Fibroblast of villous mesenchyme (primary cell): Measurements from ENCODE around the gene TMEM212. TPM values are rescaled to one million over a fixed set of nuclear protein-coding genes. Genes with fewer than 3 reads are reported as not detected.

Experiments used
- DNase-seq: peaks from one replicate; pipeline ENCODE4 v3.0.0-alpha.2; 2010; ENCODE audit warnings: low read depth
- H3K4me3 ChIP-seq: 2 replicates; pipeline ENCODE4 v1.5.1; 2011; ENCODE audit warnings: low read depth, mild to moderate bottlenecking, low read length
- total RNA-seq: library from RNA; depleted of rRNA; stranded (reverse); fragments of >200 nt; gene quantifications from 2 replicates; pipeline ENCODE4 v1.2.3, GENCODE V29; 2012
- TF ChIP-seq, protein P1 (sequence below): IDR thresholded peaks from 2 replicates; pipeline ENCODE4 v1.5.1; 2012; ENCODE audit warnings: low read depth, mild to moderate bottlenecking, low read length; ENCODE audit not compliant: insufficient read depth

Gene TMEM212
- total RNA-seq, 1 donor, result not detected

DNA sequence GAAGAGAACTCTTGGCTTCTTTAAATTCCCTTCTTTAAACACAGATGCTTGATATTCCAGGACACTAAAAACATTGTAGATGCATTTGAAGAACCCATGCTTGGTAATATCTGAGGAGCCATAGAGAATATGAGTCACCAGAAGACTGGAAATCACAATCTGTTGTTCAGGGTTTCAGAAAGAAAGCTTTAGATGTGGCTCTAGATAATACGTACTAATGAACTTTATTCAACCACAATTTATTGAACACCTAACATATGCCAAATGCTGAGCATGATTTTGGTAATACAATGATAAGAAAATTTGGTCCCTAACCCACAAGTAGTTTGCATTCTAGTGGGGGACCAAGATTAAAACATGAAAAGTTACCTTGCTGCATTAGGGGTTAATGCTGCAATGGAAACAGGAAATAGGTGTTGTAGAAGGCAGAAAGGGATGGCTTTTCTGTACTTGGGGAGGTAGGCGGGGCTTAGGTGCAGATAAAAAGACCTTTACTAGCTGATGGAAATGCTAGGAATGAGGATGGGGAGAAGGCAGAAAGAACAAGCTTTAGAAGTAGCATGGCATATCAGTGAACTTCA, 21.3 kb upstream of the TMEM212 start:
- H3K4me3 ChIP-seq, result no peak overlapping the region
- DNase-seq, result no peak
- TF ChIP-seq, protein P1, sequence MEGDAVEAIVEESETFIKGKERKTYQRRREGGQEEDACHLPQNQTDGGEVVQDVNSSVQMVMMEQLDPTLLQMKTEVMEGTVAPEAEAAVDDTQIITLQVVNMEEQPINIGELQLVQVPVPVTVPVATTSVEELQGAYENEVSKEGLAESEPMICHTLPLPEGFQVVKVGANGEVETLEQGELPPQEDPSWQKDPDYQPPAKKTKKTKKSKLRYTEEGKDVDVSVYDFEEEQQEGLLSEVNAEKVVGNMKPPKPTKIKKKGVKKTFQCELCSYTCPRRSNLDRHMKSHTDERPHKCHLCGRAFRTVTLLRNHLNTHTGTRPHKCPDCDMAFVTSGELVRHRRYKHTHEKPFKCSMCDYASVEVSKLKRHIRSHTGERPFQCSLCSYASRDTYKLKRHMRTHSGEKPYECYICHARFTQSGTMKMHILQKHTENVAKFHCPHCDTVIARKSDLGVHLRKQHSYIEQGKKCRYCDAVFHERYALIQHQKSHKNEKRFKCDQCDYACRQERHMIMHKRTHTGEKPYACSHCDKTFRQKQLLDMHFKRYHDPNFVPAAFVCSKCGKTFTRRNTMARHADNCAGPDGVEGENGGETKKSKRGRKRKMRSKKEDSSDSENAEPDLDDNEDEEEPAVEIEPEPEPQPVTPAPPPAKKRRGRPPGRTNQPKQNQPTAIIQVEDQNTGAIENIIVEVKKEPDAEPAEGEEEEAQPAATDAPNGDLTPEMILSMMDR, result no peak

DNA sequence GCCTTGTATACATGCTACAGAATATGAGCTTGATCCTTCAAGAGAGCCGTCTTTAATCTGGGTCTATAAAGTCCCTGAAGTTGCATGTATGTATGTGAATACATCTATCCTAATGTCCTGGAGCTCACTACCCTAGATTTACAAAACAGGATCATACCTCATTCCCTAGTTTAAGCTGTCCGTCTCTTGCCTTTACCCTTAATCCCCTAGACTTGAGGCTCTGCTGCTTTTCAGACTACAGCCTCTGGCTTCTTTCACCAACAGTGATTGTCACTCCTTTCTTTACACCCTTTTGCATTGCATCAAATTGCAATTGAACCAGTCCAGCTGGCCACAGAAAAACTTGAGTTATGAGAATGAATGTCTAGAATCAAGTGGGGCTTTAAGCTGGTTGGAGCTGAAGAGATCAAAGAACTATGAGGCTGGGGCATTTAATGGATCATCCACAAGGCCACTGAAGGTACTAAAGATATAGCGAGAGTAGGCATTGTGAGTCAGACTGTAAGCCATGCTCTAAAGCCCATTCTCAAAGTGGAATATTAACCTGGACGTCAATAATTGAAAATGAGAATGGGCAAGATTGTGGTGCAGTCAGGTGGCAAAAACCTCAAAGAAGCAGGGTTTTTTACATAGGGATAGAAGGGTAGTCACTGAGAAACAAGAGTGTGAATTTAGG, 20.6 kb upstream of the TMEM212 start:
- DNase-seq, result no peak
- TF ChIP-seq, protein P1, result no peak
- H3K4me3 ChIP-seq, result no peak overlapping the region

DNA sequence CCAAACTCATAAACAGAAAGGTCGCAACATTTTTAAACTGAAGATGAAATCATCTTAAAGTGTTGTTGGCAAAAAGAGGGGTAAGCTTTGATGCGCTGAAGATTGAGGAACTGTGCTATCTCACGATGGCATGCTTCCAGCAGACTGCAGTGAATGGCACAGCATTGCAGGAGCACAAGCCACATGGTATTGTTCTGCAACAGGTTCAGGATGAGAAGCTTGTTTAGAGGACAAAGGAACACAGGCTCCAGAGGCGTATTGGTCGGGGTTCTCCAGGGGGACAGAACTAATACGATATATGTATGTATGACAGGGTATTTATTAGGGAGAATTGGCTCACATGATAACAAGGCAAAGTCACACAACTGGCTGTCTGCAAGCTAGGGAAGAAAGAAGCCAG, 19.0 kb upstream of the TMEM212 start:
- no peak for DNase-seq
- no peak overlapping the region for H3K4me3 ChIP-seq
- TF ChIP-seq, protein P1, result no peak

DNA sequence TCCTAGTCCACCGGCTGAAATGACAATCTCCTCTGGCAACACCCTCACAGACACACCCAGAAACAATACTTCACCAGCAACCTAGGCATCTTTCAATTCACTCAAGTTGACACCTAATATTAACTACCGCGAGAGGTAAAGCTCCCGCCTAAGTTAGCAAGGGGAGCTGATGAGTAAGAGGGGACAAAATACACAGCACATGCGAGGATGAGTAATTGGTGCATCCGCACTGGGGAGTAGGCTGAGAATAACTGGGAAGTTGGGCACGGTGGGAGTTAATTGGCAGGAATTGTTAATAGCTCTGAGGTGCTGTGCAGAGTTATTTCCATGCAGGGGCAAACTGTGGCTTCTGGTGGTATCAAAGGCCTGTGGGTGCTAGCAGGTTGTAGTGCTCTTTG, 18.3 kb upstream of the TMEM212 start:
- no peak overlapping the region for H3K4me3 ChIP-seq
- TF ChIP-seq, protein P1, result no peak
- peak; percentile 65 for DNase-seq

DNA sequence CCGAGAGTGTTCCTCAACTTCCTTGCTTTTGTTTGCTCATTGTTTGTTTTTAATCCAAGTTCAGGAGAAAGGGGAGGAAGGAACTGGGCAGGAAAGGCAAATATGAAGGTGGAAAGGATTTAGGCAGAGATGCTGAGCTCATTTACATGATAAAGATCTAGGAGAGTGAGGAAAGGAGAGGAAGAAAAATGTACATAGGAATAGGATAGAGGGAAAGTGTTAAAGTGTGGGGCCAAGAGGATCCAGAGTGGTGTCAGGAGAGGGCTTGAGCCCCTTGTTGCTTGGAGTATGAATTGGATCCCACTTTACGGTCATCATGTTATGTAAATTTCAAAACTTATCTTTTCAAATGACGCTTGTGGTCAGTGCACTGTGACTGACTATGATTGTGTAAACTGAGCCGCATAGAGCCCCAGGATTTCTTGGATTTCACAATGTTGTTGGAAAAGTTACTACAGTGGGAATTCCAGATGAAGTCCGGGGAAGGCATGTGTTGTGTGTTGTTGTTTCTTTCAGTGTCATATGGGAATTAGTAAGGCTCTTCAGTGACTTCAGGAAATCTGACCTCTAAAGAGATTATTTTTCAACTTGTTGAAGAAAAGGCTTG, 17.8 kb upstream of the TMEM212 start:
- TF ChIP-seq, protein P1, result no peak
- H3K4me3 ChIP-seq, result no peak overlapping the region
- DNase-seq, result peak; percentile 100

DNA sequence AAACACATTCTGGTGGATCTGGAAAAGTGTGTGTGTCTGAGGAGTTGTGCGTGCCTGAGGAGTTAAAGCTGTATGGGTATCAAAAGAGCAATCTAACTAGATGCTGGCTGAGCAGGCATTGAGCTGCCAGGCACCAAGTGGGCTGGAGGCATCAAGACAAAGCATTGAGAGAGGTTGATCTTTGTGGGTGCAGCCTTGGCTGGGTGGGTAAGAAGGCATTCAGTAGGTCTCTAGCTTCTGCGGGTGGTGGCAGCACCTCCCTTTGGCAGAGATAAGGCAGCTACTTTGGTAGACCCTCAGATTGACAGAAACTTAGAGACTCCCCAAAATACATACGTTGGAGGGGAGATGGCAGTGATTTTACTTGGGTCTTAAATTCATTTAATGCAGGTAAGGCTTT, 15.8 kb upstream of the TMEM212 start:
- TF ChIP-seq, protein P1, result no peak
- no peak for DNase-seq
- H3K4me3 ChIP-seq, result no peak overlapping the region
